ENCODE measurements around the gene RASL11B. TPM values are rescaled to one million over a fixed set of nuclear protein-coding genes. Genes with fewer than 3 reads are reported as not detected.
A peak's percentile ranks its signal among the peaks of the same experiment; 100 is the strongest.

RASL11B gene
- polyA plus RNA-seq, 1 donor (not counting 4 experiments of a cell fraction or from before 2014, with no cell fraction given), result 1.4 TPM

GRCh38 chr4:52867163-52867562, 5.0 kb downstream of the RASL11B start:
- TF ChIP-seq, protein P1, sequence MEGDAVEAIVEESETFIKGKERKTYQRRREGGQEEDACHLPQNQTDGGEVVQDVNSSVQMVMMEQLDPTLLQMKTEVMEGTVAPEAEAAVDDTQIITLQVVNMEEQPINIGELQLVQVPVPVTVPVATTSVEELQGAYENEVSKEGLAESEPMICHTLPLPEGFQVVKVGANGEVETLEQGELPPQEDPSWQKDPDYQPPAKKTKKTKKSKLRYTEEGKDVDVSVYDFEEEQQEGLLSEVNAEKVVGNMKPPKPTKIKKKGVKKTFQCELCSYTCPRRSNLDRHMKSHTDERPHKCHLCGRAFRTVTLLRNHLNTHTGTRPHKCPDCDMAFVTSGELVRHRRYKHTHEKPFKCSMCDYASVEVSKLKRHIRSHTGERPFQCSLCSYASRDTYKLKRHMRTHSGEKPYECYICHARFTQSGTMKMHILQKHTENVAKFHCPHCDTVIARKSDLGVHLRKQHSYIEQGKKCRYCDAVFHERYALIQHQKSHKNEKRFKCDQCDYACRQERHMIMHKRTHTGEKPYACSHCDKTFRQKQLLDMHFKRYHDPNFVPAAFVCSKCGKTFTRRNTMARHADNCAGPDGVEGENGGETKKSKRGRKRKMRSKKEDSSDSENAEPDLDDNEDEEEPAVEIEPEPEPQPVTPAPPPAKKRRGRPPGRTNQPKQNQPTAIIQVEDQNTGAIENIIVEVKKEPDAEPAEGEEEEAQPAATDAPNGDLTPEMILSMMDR (optimal IDR thresholded peaks at IDR 0.05 in 1 of 3, IDR thresholded peaks at IDR 0.05 in 1 of 3, conservative IDR thresholded peaks at IDR 0.05 in 1 of 3; ENCODE audit: extremely low read depth in 1 of 3, insufficient read depth in 2 of 3, low read length in 3 of 3), result no peak
- TF ChIP-seq EZH2 (IDR thresholded peaks at IDR 0.05; ENCODE audit: low read length), result no peak
- Histone ChIP-seq H3K4me2 (ENCODE audit: control insufficient read depth, extremely low read depth, insufficient read depth, low read depth, low read length) (no peak overlapping the region), H3K27me3 (ENCODE audit: control insufficient read depth, extremely low read depth, insufficient read depth, low read length) (no peaks in the 10 kb centered on the region), H3K9ac (ENCODE audit: control insufficient read depth, extremely low read depth, insufficient read depth, low read length) (no peak overlapping the region), H2AFZ (ENCODE audit: control insufficient read depth, low read length) (no peak overlapping the region), H3K4me3 (ENCODE audit: control insufficient read depth in 2 of 3, extremely low read depth in 1 of 3, insufficient read depth in 2 of 3, low read depth in 1 of 3, low read length in 3 of 3) (no peak overlapping the region), H3K79me2 (ENCODE audit: control insufficient read depth, insufficient read depth, low read length) (no peaks in the 10 kb centered on the region), H4K20me1 (ENCODE audit: control insufficient read depth, extremely low read depth, insufficient read depth, low read length) (no peaks in the 10 kb centered on the region), H3K36me3 (ENCODE audit: control insufficient read depth in 2 of 2, extremely low read depth in 1 of 2, insufficient read depth in 2 of 2, low read length in 2 of 2) (no peaks in the 10 kb centered on the region), H3K4me1 (ENCODE audit: control insufficient read depth, extremely low read depth, insufficient read depth, low read length) (peaks cover 8% of the 10 kb centered on the region), H3K9me3 (ENCODE audit: control insufficient read depth, low read depth, low read length) (no peaks in the 10 kb centered on the region), H3K27ac (ENCODE audit: control insufficient read depth, insufficient read depth, low read length) (no peak overlapping the region), H3K9me1 (ENCODE audit: control insufficient read depth, extremely low read depth, insufficient read depth, low read length) (no peaks in the 10 kb centered on the region)
- no peak for DNase-seq (ENCODE audit: low read depth, low spot score)
- dilution Hi-C loops (cut with MboI; ENCODE audit: extremely low pct_ligation_motif_present, low sequenced_read_pairs), result no loop called here
- FAIRE-seq, result no peak

GRCh38 chr4:52868133-52868532, 6.0 kb downstream of the RASL11B start:
- no peak for FAIRE-seq
- Histone ChIP-seq H3K4me3 (ENCODE audit: control insufficient read depth in 2 of 3, extremely low read depth in 1 of 3, insufficient read depth in 2 of 3, low read depth in 1 of 3, low read length in 3 of 3) (no peak overlapping the region), H3K4me2 (ENCODE audit: control insufficient read depth, extremely low read depth, insufficient read depth, low read depth, low read length) (no peak overlapping the region), H3K4me1 (ENCODE audit: control insufficient read depth, extremely low read depth, insufficient read depth, low read length) (peaks cover under 1% of the 10 kb centered on the region), H3K27me3 (ENCODE audit: control insufficient read depth, extremely low read depth, insufficient read depth, low read length) (no peaks in the 10 kb centered on the region), H2AFZ (ENCODE audit: control insufficient read depth, low read length) (no peak overlapping the region), H3K9me3 (ENCODE audit: control insufficient read depth, low read depth, low read length) (no peaks in the 10 kb centered on the region), H3K36me3 (ENCODE audit: control insufficient read depth in 2 of 2, extremely low read depth in 1 of 2, insufficient read depth in 2 of 2, low read length in 2 of 2) (no peaks in the 10 kb centered on the region), H3K9me1 (ENCODE audit: control insufficient read depth, extremely low read depth, insufficient read depth, low read length) (no peaks in the 10 kb centered on the region), H3K79me2 (ENCODE audit: control insufficient read depth, insufficient read depth, low read length) (no peaks in the 10 kb centered on the region), H4K20me1 (ENCODE audit: control insufficient read depth, extremely low read depth, insufficient read depth, low read length) (no peaks in the 10 kb centered on the region), H3K27ac (ENCODE audit: control insufficient read depth, insufficient read depth, low read length) (no peak overlapping the region), H3K9ac (ENCODE audit: control insufficient read depth, extremely low read depth, insufficient read depth, low read length) (no peak overlapping the region)
- dilution Hi-C loops (cut with MboI; ENCODE audit: extremely low pct_ligation_motif_present, low sequenced_read_pairs), result no loop called here
- TF ChIP-seq, protein P1 (optimal IDR thresholded peaks at IDR 0.05 in 1 of 3, IDR thresholded peaks at IDR 0.05 in 1 of 3, conservative IDR thresholded peaks at IDR 0.05 in 1 of 3; ENCODE audit: extremely low read depth in 1 of 3, insufficient read depth in 2 of 3, low read length in 3 of 3), result peak in 1 of 3 experiments; percentile 1
- TF ChIP-seq EZH2 (IDR thresholded peaks at IDR 0.05; ENCODE audit: low read length), result no peak
- DNase-seq (ENCODE audit: low read depth, low spot score), result no peak

Data from keratinocyte (primary cell).